OCI-LY7 (cell line): ENCODE results near the gene FAM13A. TPM values are rescaled to one million over a fixed set of nuclear protein-coding genes. Genes with fewer than 3 reads are reported as not detected.
"Not testable (repeated sequence)": the region's sequence is repeated elsewhere in the genome, so short reads cannot be mapped to it uniquely, and the experiment has no call there.

ENCODE experiments used
- BruUV-seq: library from RNA; stranded (reverse); fragments of 400-500 nt; replicated peaks from 2 replicates; lab custom pipeline; 2021; lab: Mats Ljungman, UMichigan
- CTCF ChIA-PET: fragments of 300-600 bp; sonication (Branson Sonifier 250); formaldehyde crosslinking; loops from one replicate; lab custom pipeline; 2022; ENCODE audit warnings: antibody characterized with exemption; ENCODE audit not compliant: unreplicated experiment; lab: Charles Lee
- POLR2A ChIA-PET: fragments of 300-600 bp; sonication (Branson Sonifier 250); formaldehyde crosslinking; loops from one replicate; lab custom pipeline; 2022; ENCODE audit warnings: antibody characterized with exemption; lab: Charles Lee
- DNase-seq: peaks from one replicate; pipeline ENCODE4 v3.0.0-alpha.2; 2015; ENCODE audit warnings: low spot score
- H2AFZ ChIP-seq: fragments of 200-600 bp; sonication (generic), shearing (Covaris generic); 2 replicates; pipeline ENCODE4 v1.6.1; 2014; ENCODE audit warnings: mild to moderate bottlenecking, antibody characterized with exemption, low read length, moderate library complexity
- H3K27ac ChIP-seq: fragments of 200-600 bp; sonication (generic); 2 replicates; pipeline ENCODE4 v1.5.1; 2014; ENCODE audit warnings: mixed run types, low read depth, mild to moderate bottlenecking, moderate library complexity, low read length, inconsistent platforms; ENCODE audit not compliant: poor library complexity, severe bottlenecking
- H3K36me3 ChIP-seq: fragments of 200-600 bp; sonication (generic); 2 replicates; pipeline ENCODE4 v1.6.1; 2014; ENCODE audit warnings: mild to moderate bottlenecking, antibody characterized with exemption, low read length, moderate library complexity, mixed read lengths; ENCODE audit not compliant: insufficient read depth
- H3K4me1 ChIP-seq: fragments of 200-600 bp; sonication (generic); 2 replicates; pipeline ENCODE4 v1.5.1; 2014; ENCODE audit warnings: mild to moderate bottlenecking, low read length; ENCODE audit not compliant: insufficient read depth, poor library complexity, severe bottlenecking
- H3K4me2 ChIP-seq: fragments of 200-600 bp; sonication (generic); 2 replicates; pipeline ENCODE4 v1.6.1; 2014; ENCODE audit warnings: mild to moderate bottlenecking, low read length
- H3K4me3 ChIP-seq: fragments of 200-600 bp; sonication (generic); 2 replicates; pipeline ENCODE4 v1.5.1; 2014; ENCODE audit warnings: mild to moderate bottlenecking, low read depth, low read length; ENCODE audit not compliant: poor library complexity, severe bottlenecking
- H3K79me2 ChIP-seq: fragments of 200-600 bp; sonication (generic); 2 replicates; pipeline ENCODE4 v1.6.1; 2016; ENCODE audit warnings: low read depth, mild to moderate bottlenecking, low read length, moderate library complexity, mixed read lengths; ENCODE audit not compliant: insufficient read depth
- H3K9me2 ChIP-seq: fragments of 200-600 bp; sonication (generic); 2 replicates; pipeline ENCODE4 v1.6.1; 2016; ENCODE audit warnings: mild to moderate bottlenecking, low read length, mixed read lengths; ENCODE audit not compliant: insufficient read depth
- H3K9me3 ChIP-seq: fragments of 200-600 bp; sonication (generic); 2 replicates; pipeline ENCODE4 v1.6.1; 2014; ENCODE audit warnings: mild to moderate bottlenecking, mixed run types, low read length, mixed read lengths
- H4K20me1 ChIP-seq: fragments of 200-600 bp; sonication (generic); 2 replicates; pipeline ENCODE4 v1.6.1; 2014; ENCODE audit warnings: mild to moderate bottlenecking, antibody characterized with exemption, low read length, moderate library complexity, mixed read lengths; ENCODE audit not compliant: insufficient read depth
- EZH2phosphoT487 ChIP-seq: fragments of 200-600 bp; sonication (generic); IDR thresholded peaks from 2 replicates; pipeline ENCODE4 v1.6.1; 2018; ENCODE audit warnings: low read depth, borderline replicate concordance, mild to moderate bottlenecking, mixed run types, antibody characterized with exemption, low read length, moderate library complexity, mixed read lengths
- intact Hi-C: fragments of 100-400 bp; cut with micrococcal nuclease; formaldehyde crosslinking; loops from one replicate; pipeline ENCODE4 v1.10.0; 2022; ENCODE audit not compliant: unreplicated experiment
- total RNA-seq, 2 experiments: library from RNA; depleted of rRNA in 1 of 2; stranded (reverse); fragments of >200 nt in 1 of 2; shearing (Covaris generic) in 1 of 2; gene quantifications; 2 replicates each; pipeline ENCODE4 v1.2.3, GENCODE V29; 2014 to 2022
- TF ChIP-seq, protein P1 (sequence below): fragments of 200-600 bp; sonication (generic); conservative IDR thresholded peaks from 2 replicates; pipeline ENCODE4 v1.5.1; 2014; ENCODE audit warnings: mild to moderate bottlenecking, antibody characterized with exemption, low read length, moderate library complexity, mixed read lengths

FAM13A gene
- total RNA-seq, 2 experiments from 2014 or later = not detected

DNA sequence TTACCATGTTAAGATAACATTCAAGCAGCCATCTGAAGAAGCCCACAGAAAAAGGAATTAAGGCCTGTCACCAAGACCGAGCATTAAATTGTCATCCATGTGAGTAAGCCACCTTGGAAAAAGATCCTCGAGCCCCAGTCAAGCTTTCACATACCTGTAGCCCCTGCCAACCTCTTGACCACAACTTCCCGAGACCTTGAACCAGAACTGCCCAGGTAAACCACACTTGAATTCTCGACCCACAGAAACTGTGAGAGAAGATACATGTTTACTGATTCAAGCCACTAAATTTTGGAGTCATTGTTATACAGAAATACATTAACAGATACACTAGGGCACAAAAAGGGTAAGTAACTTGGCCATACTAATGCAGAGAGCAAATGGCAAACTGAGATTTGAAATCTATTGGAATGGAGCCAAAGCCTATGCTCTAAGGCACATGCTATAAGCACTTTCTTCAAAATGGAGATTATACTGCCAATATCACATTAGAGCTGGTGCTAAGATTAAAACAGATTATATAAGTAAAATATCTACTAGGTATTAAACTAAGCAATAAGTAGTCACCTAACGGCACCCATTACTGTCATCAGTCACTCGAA, 49.5 kb downstream of the FAM13A start:
- no peak for TF ChIP-seq EZH2phosphoT487
- TF ChIP-seq, protein P1, sequence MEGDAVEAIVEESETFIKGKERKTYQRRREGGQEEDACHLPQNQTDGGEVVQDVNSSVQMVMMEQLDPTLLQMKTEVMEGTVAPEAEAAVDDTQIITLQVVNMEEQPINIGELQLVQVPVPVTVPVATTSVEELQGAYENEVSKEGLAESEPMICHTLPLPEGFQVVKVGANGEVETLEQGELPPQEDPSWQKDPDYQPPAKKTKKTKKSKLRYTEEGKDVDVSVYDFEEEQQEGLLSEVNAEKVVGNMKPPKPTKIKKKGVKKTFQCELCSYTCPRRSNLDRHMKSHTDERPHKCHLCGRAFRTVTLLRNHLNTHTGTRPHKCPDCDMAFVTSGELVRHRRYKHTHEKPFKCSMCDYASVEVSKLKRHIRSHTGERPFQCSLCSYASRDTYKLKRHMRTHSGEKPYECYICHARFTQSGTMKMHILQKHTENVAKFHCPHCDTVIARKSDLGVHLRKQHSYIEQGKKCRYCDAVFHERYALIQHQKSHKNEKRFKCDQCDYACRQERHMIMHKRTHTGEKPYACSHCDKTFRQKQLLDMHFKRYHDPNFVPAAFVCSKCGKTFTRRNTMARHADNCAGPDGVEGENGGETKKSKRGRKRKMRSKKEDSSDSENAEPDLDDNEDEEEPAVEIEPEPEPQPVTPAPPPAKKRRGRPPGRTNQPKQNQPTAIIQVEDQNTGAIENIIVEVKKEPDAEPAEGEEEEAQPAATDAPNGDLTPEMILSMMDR = no peak

DNA sequence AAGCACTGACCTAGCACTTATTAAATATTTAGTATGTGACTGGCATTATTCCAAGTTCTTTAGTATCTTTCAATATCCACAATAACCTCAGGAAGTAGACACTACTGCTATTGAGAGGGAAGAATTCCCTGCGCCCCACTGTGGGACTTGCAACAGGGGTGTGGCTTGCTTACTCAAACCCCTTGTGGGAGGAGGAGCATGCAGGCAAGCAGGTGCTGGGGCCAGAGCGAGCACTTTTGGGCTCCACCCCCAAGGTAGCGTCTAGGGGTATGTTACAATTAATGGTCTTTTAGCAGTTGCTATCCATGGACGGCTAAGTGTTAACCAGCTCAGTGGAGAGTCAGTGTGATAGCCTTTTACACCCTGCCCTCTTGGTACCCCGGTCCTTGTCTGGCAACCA, 50.7 kb downstream of the FAM13A start:
- ChIA-PET CTCF (no interaction called here), POLR2A (no interaction called here)
- Histone ChIP-seq H3K4me1 (no peaks in the 10 kb centered on the region), H3K36me3 (no peaks in the 10 kb centered on the region), H3K4me2 (no peak overlapping the region), H3K79me2 (no peaks in the 10 kb centered on the region), H4K20me1 (no peaks in the 10 kb centered on the region), H3K4me3 (no peak overlapping the region), H3K9me2 (no peaks in the 10 kb centered on the region), H3K9me3 (no peaks in the 10 kb centered on the region), H2AFZ (no peak overlapping the region), H3K27ac (no peak overlapping the region)
- BruUV-seq = no TSS peak
- DNase-seq = no peak
- intact Hi-C loops = no loop called here
- TF ChIP-seq, protein P1 = no peak
- TF ChIP-seq EZH2phosphoT487 = no peak

More for the DNA sequence above, 49.5 kb downstream of the FAM13A start:
- Histone ChIP-seq H3K79me2 (no peaks in the 10 kb centered on the region), H3K9me2 (no peaks in the 10 kb centered on the region), H4K20me1 (no peaks in the 10 kb centered on the region), H3K9me3 (no peaks in the 10 kb centered on the region), H3K4me1 (no peaks in the 10 kb centered on the region), H2AFZ (no peak overlapping the region), H3K4me3 (no peak overlapping the region), H3K27ac (no peak overlapping the region), H3K36me3 (no peaks in the 10 kb centered on the region), H3K4me2 (no peak overlapping the region)
- no peak for DNase-seq
- ChIA-PET CTCF (no interaction called here), POLR2A (no interaction called here)
- no TSS peak for BruUV-seq
- intact Hi-C loops = no loop called here

DNA sequence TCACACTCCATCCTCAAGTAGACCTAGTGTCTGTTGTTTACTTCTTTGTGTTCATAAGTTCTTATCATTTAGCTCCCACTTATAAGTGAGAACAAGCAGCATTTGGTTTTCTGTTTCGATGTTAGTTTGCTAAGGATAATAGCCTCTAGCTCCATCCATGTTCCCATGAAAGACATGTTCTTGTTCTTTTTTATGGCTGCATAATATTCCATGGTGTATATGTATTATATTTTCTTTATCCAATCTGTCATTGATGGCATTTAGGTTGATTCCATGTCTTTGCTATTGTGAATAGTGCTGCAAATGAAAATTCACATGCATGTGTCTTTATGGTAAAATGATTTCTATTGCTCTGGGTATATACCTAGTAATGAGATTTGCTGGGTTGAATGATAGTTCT, 51.9 kb downstream of the FAM13A start:
- H4K20me1 ChIP-seq, H2AFZ ChIP-seq, H3K27ac ChIP-seq, H3K36me3 ChIP-seq, H3K4me3 ChIP-seq, DNase-seq, H3K4me2 ChIP-seq, H3K9me3 ChIP-seq, H3K9me2 ChIP-seq, CTCF ChIA-PET, H3K4me1 ChIP-seq, H3K79me2 ChIP-seq, intact Hi-C loops, BruUV-seq: not testable (repeated sequence)
- POLR2A ChIA-PET = interaction anchor here (0.6 kb wide), 1 partner anchor 30 kb away, joined by 7 read pairs; no protein-coding TSS in a partner anchor
